ENCODE results near the gene WDR35.

Gene WDR35

DNA sequence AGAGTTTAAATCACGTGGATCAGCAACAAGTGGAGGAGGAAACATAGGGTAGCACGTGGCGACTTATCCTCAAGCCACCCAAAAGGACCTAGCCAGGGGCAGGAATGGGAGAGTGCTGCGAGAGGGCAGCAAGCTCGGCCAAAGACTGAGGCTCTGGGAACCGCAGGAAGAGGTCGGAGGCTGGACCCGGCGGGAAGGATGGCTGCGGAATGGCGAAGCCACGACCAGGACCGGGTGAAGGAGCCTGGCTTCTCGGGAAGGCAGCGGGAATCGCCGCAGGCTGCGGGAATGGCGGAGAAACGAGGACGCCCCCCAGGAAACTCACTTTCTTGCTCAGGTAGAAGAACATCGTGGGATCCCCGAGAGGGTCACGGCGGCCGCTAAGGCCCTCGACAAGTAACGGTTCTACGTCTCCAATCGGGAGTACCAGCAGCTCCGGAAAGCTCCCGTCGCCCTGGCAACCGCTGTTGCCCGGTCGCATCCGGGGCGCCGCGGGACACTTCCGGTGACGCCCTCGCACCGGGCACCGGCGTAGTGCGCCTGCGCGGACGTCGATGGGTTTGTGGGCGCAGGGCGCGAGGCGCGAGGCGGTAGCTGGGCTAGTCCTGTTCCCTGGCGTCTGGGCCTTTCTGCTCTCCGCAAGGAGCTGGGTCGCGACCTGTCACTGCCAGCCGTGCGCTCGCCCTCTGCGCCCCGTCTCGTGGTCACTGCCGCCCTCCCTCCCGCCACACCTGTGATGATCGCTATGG is at the start of gene WDR35:
WDR35 (minus strand) TSS at position 439 of the 749 bp plus-strand sequence; CDS start at position 349, 90 bp downstream.
- Histone ChIP-seq H3K27me3 (peaks cover 15 to 35% (median 26%) of the 10 kb centered on the region in 11 experiments), H4K20me1 (no peaks in the 10 kb centered on the region), H3K4me3 (peak within 1 kb of the TSS; percentile 9 to 60 (median 35); a peak in 14 of 20 replicates), H3K27ac (no peak within 1 kb of the TSS), H3K9me3 (replicated peaks in 1 of 11) (peaks cover 12 to 22% (median 16%) of the 10 kb centered on the region in 11 experiments), H3K9ac (no peak within 1 kb of the TSS), H3K36me3 (no peaks in the 10 kb centered on the region), H3K4me2 (peak within 1 kb of the TSS in 10 of 11 experiments; percentile 28 to 58 (median 48); a peak in 17 of 22 replicates), H3K4me1 (peaks cover 0 to 4% (median 0%) of the 10 kb centered on the region in 10 experiments; a peak in 1 of 20 replicates)
- no peak for TF ChIP-seq Cebpa-rat (IDR thresholded peaks at IDR 0.05)

DNA sequence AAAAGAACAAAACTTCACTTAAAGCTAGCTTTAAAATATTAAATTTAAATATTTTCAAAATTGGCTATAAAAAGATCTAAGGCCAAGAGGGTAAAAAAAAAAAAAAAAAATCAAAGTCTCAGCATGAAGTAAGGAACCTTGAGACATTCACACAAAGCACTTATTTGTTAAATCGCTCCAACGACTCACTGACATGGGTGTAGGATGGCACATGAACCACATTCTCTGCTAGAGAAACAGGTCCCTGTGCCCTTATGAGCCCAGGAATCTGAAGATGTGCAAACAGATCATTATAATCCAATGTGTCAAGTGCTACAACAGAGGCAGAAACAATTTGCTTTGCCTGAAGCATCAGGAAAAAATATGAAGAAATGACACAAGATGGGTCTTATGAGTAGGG is 47.8 kb upstream of the WDR35 start:
- Histone ChIP-seq H3K27ac (no peak overlapping the region), H3K36me3 (peaks cover 94 to 100% (median 99%) of the 10 kb centered on the region in 11 experiments), H3K9me3 (replicated peaks in 1 of 11) (peaks cover 0 to 8% (median 0%) of the 10 kb centered on the region in 11 experiments; a peak in 1 of 22 replicates), H3K4me3 (no peak overlapping the region), H3K9ac (no peak overlapping the region), H3K4me2 (0 out of 22 replicates have a peak overlapping the region, but pooled peaks of 1 of the 11 experiments have one; percentile 16), H3K27me3 (no peaks in the 10 kb centered on the region), H4K20me1 (peaks cover 21 to 100% (median 55%) of the 10 kb centered on the region in 11 experiments; a peak in 20 of 22 replicates), H3K4me1 (peaks cover 19 to 36% (median 28%) of the 10 kb centered on the region in 10 experiments)
- TF ChIP-seq Cebpa-rat (IDR thresholded peaks at IDR 0.05) = no peak

DNA sequence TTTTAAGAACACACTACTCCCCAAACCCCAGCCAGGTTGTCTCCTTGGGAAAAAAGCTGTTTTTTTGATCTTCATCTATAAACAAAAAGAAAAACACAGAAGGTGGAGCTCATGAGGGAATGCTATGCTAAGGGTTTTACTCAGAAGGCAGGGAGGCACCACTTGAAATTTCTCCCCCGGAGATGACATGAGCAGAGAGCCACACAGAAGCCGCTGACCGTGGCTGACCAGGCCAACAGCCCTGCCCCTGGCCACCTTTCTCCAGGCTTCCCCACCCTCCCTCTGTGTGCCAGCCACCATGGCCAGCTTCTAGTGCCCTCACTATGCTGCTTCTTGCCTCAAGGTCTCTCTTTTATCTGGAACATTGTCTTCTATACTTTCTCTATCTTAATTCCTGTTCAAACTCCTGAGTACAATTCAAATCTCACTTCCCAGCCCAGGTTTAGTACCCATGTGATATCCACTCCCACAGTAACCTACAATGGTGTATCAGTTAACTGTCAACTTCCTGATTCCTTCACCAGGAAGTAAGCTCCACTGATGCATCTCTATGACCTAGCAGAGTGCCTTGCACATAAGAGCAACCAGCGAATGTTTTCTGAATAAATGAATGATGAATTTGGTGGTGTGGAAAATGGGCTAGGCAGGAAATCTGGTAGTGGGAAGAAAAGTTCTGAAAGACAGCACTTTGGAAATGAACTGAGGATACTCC is 46.2 kb upstream of the WDR35 start:
- peak overlapping the region in 1 of 11 experiments; percentile 49; a peak in 1 of 22 replicates for H3K9ac ChIP-seq
- no peak overlapping the region for H3K4me3 ChIP-seq
- H3K9me3 ChIP-seq (replicated peaks in 1 of 11) = peaks cover 0 to 23% (median 9%) of the 10 kb centered on the region in 11 experiments; a peak in 18 of 22 replicates
- TF ChIP-seq Cebpa-rat (IDR thresholded peaks at IDR 0.05) = no peak
- H4K20me1 ChIP-seq = peaks cover 5 to 98% (median 40%) of the 10 kb centered on the region in 11 experiments; a peak in 16 of 22 replicates
- peaks cover 96 to 100% (median 100%) of the 10 kb centered on the region in 11 experiments for H3K36me3 ChIP-seq
- peak overlapping the region in 8 of 11 experiments; percentile 40 to 77 (median 56); a peak in 13 of 22 replicates for H3K27ac ChIP-seq
- peaks cover 14 to 31% (median 23%) of the 10 kb centered on the region in 10 experiments for H3K4me1 ChIP-seq
- H3K27me3 ChIP-seq = no peaks in the 10 kb centered on the region
- peak overlapping the region; percentile 10 to 76 (median 58); a peak in 19 of 22 replicates for H3K4me2 ChIP-seq

DNA sequence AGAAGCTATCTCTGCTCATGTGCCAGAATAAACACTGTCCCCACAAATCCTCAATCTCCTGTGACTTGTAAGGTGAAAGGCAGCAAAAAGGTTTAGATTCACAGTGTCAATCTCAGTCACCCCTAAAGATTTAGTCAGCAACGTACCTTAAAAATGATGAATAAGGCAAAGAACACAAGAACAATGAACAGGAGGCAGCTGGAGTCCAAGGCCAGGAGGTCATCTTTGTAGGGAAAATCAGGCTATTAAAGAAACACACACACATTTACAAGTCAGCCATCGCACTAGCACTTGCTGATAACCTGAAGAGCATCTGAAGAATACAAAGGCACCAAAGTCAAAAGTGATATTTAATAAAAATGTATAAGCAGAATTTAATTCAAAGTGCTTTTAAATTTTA is 44.9 kb upstream of the WDR35 start:
- H3K36me3 ChIP-seq = peaks cover 98 to 100% (median 100%) of the 10 kb centered on the region in 11 experiments
- no peak for TF ChIP-seq Cebpa-rat (IDR thresholded peaks at IDR 0.05)
- no peaks in the 10 kb centered on the region for H3K27me3 ChIP-seq

DNA sequence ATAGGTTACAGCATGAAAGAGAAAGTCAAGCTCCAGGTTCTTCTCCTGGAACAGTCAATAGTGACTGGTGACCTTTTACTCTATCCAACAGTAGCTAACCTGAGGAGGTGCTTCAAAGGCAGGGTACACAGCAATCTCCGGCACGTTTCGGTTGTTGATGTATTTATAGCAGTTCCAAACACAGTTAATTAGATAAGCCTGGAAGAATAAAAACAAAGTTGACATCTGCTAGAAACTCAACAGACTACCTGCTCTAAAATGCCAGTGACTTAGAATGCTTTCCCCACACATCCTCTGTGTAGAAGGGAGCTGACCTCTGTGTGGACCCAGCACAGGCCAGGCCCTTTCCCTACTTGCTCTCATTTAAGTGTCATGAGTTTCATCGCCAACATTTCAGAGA is 44.3 kb upstream of the WDR35 start:
- Histone ChIP-seq H3K9ac (no peak overlapping the region), H3K9me3 (replicated peaks in 1 of 11) (peaks cover 18 to 41% (median 27%) of the 10 kb centered on the region in 11 experiments), H3K27ac (no peak overlapping the region), H3K36me3 (peaks cover 98 to 100% (median 100%) of the 10 kb centered on the region in 11 experiments), H3K4me2 (no peak overlapping the region), H3K27me3 (no peaks in the 10 kb centered on the region), H3K4me1 (peaks cover 14 to 31% (median 23%) of the 10 kb centered on the region in 10 experiments), H3K4me3 (no peak overlapping the region), H4K20me1 (peaks cover 0 to 96% (median 24%) of the 10 kb centered on the region in 11 experiments; a peak in 11 of 22 replicates)
- TF ChIP-seq Cebpa-rat (IDR thresholded peaks at IDR 0.05) = no peak

More for the DNA sequence above, 44.9 kb upstream of the WDR35 start:
- Histone ChIP-seq H3K4me3 (no peak overlapping the region), H3K9ac (no peak overlapping the region), H4K20me1 (peaks cover 0 to 96% (median 30%) of the 10 kb centered on the region in 11 experiments; a peak in 11 of 22 replicates), H3K9me3 (replicated peaks in 1 of 11) (peaks cover 12 to 35% (median 22%) of the 10 kb centered on the region in 11 experiments), H3K4me2 (no peak overlapping the region), H3K4me1 (peaks cover 14 to 31% (median 23%) of the 10 kb centered on the region in 10 experiments), H3K27ac (no peak overlapping the region)

DNA sequence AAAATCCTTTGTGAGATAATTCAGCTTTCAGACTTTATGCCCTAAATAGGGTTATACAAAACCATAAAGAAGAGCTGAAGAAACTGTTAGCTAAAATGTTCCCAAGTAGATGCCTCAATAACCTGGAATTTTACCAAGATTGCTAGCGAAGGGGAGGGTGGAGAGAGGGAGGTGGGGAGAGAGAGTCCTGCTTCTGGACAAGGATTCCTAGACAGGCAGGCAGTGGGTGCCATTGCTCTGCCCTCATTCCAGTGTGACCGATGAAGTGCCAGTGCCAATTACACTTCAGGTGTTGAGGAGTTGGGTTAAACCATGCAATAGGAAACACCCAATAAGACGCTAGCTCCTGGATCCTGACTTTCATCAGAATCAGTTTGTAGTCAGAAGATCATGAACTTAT is 43.4 kb upstream of the WDR35 start:
- Histone ChIP-seq H3K9ac (no peak overlapping the region), H3K36me3 (peaks cover 98 to 100% (median 100%) of the 10 kb centered on the region in 11 experiments)

DNA sequence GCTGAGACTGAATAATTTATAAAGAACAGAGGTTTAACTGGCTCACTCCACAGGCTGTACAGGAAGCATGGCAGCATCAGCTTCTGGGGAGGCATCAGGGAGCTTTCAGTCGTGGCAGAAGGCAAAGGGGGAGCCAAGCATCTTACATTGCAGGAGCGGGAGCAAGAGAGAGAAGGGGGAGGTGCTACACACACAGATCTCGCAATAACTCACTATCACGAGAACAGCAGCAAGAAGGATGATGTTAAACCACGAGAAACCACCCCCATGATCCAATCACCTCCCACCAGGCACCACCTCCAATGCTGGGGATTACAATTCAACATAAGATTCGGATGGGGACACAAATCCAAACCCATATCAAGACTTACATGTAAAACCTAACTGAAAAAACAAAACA is 40.3 kb upstream of the WDR35 start:
- Histone ChIP-seq H3K4me1 (no peaks in the 10 kb centered on the region), H3K27me3 (no peaks in the 10 kb centered on the region), H3K36me3 (peaks cover 82 to 89% (median 86%) of the 10 kb centered on the region in 11 experiments), H3K9ac (no peak overlapping the region), H3K4me3 (no peak overlapping the region), H3K27ac (no peak overlapping the region), H3K4me2 (no peak overlapping the region), H3K9me3 (replicated peaks in 1 of 11) (peaks cover 25 to 61% (median 41%) of the 10 kb centered on the region in 11 experiments), H4K20me1 (peaks cover 0 to 73% (median under 1%) of the 10 kb centered on the region in 11 experiments; a peak in 7 of 22 replicates)
- TF ChIP-seq Cebpa-rat (IDR thresholded peaks at IDR 0.05) = peak in 6 of 11 experiments; percentile 20 to 67 (median 38); a peak in 7 of 22 replicates

More for the DNA sequence above, 43.4 kb upstream of the WDR35 start:
- TF ChIP-seq Cebpa-rat (IDR thresholded peaks at IDR 0.05) = no peak
- peaks cover 14 to 27% (median 20%) of the 10 kb centered on the region in 10 experiments for H3K4me1 ChIP-seq
- H3K4me2 ChIP-seq = no peak overlapping the region
- peaks cover 0 to 96% (median 16%) of the 10 kb centered on the region in 11 experiments; a peak in 12 of 22 replicates for H4K20me1 ChIP-seq
- H3K27me3 ChIP-seq = no peaks in the 10 kb centered on the region
- H3K4me3 ChIP-seq = no peak overlapping the region
- no peak overlapping the region for H3K27ac ChIP-seq
- peaks cover 24 to 50% (median 34%) of the 10 kb centered on the region in 11 experiments for H3K9me3 ChIP-seq (replicated peaks in 1 of 11)

DNA sequence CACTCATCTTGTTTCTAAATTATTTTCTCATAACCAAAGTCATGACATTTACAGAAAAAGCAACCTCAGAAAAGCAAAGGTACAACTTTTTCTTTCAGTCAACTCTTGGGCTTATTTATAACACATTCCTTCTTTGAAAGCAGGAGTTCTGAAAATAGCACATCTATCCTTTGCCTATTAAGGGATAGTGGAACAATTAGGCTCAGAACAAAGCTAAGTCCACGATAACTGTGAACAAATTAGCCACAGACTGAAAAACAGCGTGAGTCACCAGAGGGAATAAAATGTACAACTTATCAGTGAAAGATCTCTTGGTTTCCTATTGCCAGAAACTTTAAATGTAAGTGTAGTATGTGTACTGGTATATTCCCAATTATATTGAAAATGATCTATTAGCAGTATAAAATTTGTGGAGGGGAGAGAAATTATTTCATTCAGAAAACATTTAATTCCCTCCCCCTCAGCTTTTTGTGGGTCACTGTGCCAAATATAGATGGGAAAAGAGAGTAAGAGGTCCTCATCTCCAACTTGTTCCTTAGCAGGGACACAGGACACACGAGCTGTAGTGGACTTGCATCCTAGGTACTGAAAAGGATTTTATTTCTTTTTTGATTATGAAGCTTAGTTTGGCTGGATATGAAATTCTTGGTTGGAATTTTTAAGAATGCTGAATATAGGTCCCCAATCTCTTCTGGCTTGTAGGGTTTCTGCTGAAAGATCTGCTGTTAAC is 38.0 kb upstream of the WDR35 start:
- Histone ChIP-seq H3K27ac (no peak overlapping the region), H3K4me2 (no peak overlapping the region)
- no peak for TF ChIP-seq Cebpa-rat (IDR thresholded peaks at IDR 0.05)

More for the DNA sequence above, 38.0 kb upstream of the WDR35 start:
- Histone ChIP-seq H3K36me3 (peaks cover 61 to 70% (median 68%) of the 10 kb centered on the region in 11 experiments), H3K9ac (no peak overlapping the region), H3K9me3 (replicated peaks in 1 of 11) (peaks cover 29 to 57% (median 44%) of the 10 kb centered on the region in 11 experiments), H4K20me1 (peaks cover 0 to 54% (median 0%) of the 10 kb centered on the region in 11 experiments; a peak in 6 of 22 replicates), H3K4me1 (peaks cover 0 to 13% (median 2%) of the 10 kb centered on the region in 10 experiments; a peak in 6 of 20 replicates), H3K27me3 (no peaks in the 10 kb centered on the region), H3K4me3 (no peak overlapping the region)

Data from BLaER1 treated with 17β-estradiol and CSF1 and Interleukin-3, amounts not matched to agents 10 nM and 100 nM (cell line).